Measurements from ENCODE around the gene DTWD2.
A peak's percentile ranks its signal among the peaks of the same experiment; 100 is the strongest.
"Not testable (repeated sequence)": the region's sequence is repeated elsewhere in the genome, so short reads cannot be mapped to it uniquely, and the experiment has no call there.

The DTWD2 gene

DNA sequence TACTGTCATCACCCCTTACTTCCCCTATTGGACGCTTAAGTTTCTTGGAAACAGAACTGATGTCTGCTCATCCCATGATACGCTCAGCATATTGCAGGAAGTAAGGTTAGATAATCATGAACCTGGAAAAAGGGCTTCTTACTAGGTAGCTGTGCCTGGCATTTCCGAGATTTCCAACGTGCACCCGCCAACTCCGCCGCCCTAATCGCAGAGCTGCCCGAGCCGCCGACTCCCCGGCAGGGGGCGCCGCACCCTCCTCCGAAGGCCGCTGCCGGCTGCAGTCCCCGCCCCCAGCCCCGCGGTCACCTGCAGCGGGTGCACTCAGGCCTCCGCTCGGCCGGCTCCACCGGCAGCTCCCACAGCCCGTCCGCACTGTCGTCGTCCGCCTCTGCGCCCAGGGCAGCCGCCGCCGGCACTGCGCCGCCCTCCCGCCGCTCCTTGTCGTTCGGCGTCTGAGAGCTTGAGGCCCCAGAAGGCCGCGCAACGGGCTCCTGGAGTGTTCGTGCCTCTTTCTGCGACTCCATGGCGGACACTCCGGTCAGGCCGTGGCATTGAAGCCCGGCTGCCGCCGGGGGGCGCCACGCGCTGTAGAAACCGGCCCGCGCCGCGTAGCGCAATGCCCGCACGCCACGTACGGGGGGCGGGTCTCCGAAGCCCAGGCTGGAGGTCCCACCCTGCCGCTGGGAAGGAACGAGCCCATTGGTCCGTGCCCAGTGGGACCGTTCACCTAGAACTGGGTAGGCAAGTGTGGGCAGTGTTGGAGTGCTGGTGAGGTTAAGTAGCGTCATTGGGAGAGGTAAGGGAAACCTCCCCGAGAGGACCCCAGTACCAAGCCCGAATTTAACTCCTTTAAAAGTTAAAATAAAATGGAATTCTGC lies at the start of gene DTWD2:
Gene DTWD2, minus strand, starts transcription at position 560 of the 878 bp plus-strand sequence. Its CDS starts 36 bp downstream, at position 524.
- peak; percentile 96 for DNase-seq (ENCODE audit: low spot score)

DNA sequence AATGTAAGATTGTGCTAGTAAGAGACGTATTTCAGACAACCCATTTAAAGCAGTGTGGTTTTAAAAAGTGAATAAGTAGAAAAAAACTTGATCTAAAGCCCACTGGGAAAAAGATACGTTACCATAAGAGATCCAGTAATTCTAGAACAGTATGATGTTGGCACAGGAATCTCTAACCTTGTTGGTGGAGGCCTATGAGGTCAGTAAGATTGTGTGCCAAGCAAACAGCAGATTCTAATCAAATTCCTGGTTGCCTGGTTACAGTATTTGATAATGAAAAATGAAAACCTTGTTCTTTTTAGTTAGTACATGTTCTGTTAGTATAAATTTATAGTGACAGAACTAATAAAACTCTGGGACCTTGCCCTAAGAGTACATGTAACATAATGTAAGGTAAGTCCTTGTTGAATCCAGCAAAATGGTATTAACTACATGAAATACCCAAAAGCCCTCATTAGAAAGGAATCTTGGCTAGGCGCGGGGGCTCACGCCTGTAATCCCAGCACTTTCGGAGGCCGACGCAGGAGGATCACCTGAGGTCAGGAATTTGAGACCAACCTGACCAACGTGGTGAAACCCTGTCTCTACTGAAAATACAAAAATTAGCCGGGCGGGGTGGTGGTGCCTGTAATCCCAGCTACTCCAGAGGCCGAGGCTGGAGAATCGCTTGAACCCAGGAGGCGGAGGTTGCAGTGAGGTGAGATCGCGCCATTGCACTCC lies 49.3 kb upstream of the DTWD2 start:
- no peak for DNase-seq (ENCODE audit: low spot score)

GRCh38 chr5:119036101-119036762 lies 47.9 kb upstream of the DTWD2 start:
- DNase-seq (ENCODE audit: low spot score) = no peak

GRCh38 chr5:119033135-119033534 lies 44.8 kb upstream of the DTWD2 start:
- no peak for DNase-seq (ENCODE audit: low spot score)

- DNase-seq (ENCODE audit: low spot score) = peak; percentile 23
Measured at GRCh38 chr5:119032656-119033055, 44.3 kb upstream of the DTWD2 start.

DNA sequence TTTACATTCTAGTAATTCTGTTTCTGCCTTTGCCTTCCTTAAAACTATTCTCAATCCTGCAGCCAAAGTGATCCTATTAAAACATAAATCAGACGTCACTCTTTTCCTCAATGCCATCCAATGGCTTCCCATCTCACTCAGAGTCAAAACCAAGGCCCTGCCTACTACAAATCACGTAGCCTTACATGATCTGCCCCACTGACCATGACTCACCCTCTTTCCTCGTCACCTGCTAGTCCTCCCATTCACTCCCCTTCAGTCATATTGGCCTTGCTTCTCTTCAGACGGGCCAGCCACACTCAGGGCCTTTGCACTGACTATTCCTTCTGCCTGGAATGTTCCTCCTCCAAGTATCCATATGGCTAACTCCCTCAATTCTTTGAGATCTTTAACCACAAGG lies 43.6 kb upstream of the DTWD2 start:
- no peak for DNase-seq (ENCODE audit: low spot score)

- no peak for DNase-seq (ENCODE audit: low spot score)
Measured at GRCh38 chr5:119031011-119031886, 42.9 kb upstream of the DTWD2 start.

- no peak for DNase-seq (ENCODE audit: low spot score)
Measured at GRCh38 chr5:119028575-119028974, 40.2 kb upstream of the DTWD2 start.

DNA sequence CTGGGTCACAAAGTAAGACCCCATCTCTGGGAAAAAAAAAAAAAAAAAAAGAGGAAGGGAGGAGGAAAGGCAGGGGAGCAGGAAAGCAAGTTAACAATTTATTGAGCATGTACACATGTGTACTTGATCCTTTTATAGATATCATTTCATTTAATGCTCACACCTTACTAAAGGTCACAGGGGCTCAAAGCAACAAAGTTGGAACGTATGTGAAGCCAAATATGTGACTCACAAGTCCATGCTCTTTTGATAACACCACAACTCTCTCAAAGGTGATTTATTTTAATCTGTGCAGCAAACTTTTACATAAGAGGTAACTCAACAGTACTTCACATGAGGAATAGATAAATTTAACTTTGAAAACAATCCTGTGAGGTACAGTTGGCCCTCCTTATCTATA lies 34.4 kb upstream of the DTWD2 start:
- DNase-seq (ENCODE audit: low spot score) = no peak

- peak; percentile 45 for DNase-seq (ENCODE audit: low spot score)
Measured at GRCh38 chr5:119022017-119022745, 33.8 kb upstream of the DTWD2 start.

GRCh38 chr5:119021149-119021732 lies 32.9 kb upstream of the DTWD2 start:
- no peak for DNase-seq (ENCODE audit: low spot score)

GRCh38 chr5:119019949-119020348 lies 31.6 kb upstream of the DTWD2 start:
- DNase-seq (ENCODE audit: low spot score) = peak; percentile 40

DNA sequence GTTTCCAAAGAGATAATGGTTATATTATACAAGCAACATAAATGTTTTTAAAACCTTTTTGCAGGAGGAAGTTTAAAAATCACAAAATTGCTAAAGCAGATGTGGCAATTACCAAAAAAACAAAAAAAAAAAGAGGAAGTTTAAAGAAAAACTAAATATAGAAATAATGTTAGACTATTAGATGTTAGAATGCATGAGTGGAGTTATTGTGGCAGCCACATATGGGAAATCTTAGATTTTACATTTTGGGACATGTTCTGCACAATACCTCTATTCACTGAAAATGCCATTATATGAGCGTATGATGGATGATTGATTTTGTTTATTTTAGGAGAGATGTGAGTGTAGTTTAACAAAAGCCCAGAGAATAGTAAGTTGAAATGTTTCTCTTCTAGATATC lies 31.2 kb upstream of the DTWD2 start:
- DNase-seq (ENCODE audit: low spot score) = no peak

- DNase-seq (ENCODE audit: low spot score) = no peak
Measured at GRCh38 chr5:119017994-119018393, 29.6 kb upstream of the DTWD2 start.

- DNase-seq (ENCODE audit: low spot score) = no peak
Measured at GRCh38 chr5:119016125-119016774, 27.9 kb upstream of the DTWD2 start.

DNA sequence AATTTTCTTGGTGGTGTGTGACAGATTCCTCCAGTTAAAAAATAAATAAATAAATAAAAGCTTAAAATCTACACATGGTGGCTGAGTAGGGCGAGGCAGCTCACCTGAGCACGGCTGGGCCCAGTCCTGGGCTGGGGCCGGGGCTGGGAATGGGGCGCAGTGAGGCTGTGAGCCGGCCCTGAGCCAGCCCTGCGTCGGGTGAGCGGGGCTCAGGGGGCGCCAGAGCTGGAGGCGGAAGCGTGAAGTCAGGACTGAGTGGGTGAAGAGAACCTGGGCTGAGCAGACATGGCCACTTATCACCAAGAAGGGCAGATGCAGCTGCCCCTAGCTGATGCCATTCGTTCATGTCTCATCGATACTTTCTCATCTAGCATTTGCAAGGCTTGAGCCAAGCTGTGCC lies 22.8 kb upstream of the DTWD2 start:
- no peak for DNase-seq (ENCODE audit: low spot score)

GRCh38 chr5:119010206-119010605 lies 21.9 kb upstream of the DTWD2 start:
- DNase-seq (ENCODE audit: low spot score) = no peak

- DNase-seq (ENCODE audit: low spot score) = no peak
Measured at GRCh38 chr5:119009131-119009530, 20.8 kb upstream of the DTWD2 start.

DNA sequence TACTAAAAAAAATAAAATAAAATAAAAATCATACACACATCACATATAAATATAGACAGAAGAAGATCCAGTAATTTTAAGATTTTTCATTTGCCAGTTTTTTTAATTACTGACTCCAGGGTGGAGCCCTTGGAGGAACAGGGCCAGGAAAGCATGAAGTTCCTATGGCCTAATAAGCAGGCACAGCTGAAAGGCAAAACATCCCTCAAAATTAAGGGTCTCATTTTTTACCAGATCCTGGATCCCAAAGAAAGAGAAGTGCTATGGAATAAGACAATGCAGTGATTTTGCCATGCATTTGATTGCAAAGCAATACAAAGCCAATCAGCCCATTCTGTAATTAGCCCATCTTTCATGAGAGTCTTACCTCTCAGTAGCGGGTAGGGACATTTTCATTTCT lies 11.3 kb upstream of the DTWD2 start:
- no peak for DNase-seq (ENCODE audit: low spot score)

DNA sequence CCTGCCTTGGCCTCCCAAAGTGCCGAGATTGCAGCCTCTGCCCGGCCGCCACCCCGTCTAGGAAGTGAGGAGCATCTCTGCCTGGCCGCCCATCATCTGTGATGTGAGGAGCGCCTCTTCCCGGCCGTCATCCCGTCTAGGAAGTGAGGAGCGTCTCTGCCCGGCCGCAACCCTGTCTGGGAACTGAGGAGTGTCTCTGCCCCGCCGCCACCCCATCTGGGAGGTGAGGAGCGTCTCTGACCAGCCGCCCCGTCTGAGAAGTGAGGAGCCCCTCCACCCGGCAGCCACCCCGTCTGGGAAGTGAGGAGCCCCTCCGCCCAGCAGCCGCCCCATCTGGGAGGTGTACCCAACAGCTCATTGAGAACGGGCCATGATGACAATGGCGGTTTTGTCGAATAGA lies 10.5 kb upstream of the DTWD2 start:
- not testable (repeated sequence) for DNase-seq (ENCODE audit: low spot score)

Measured in Ammon's horn (tissue), 1 donor.